ENCODE results near the gene MRPL19. TPM values are rescaled to one million over a fixed set of nuclear protein-coding genes. Genes with fewer than 3 reads are reported as not detected.

Gene MRPL19
- total RNA-seq, 2 donors from 2014 or later = 36.0 to 42.4 TPM

DNA sequence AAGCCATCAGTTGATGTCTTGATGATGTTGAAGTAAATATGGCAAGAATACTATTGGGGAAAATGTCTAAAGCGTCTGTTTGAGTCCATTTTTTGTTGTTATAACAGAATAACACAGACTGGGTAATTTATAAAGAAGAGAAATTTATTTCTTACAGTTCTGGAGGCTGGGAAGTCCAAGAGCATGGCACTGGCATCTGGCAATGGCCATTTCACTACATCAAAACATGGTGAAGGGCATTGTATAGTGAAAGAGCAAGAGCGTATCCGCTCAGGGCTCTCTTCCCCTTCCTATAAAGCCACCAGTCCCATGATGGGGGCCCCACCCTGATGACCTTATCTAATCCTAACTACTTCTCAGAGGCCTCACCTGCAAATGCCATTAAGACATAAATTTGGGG, 29.6 kb upstream of the MRPL19 start:
- Histone ChIP-seq H3K27me3 (replicated peaks; ENCODE audit: insufficient read depth) (no peaks in the 10 kb centered on the region), H3K36me3 (no peaks in the 10 kb centered on the region), H3K9me3 (no peaks in the 10 kb centered on the region), H3K4me3 (no peak overlapping the region), H3K27ac (no peak overlapping the region), H3K4me1 (ENCODE audit: control insufficient read depth in 1 of 2, low read depth in 2 of 2) (no peaks in the 10 kb centered on the region)
- DNase-seq (ENCODE audit: low spot score) (no peak), ATAC-seq (ENCODE audit: insufficient number of reproducible peaks, low FRiP score, low read depth) (no peak)
- TF ChIP-seq CTCF (IDR thresholded peaks at IDR 0.05) = no peak

DNA sequence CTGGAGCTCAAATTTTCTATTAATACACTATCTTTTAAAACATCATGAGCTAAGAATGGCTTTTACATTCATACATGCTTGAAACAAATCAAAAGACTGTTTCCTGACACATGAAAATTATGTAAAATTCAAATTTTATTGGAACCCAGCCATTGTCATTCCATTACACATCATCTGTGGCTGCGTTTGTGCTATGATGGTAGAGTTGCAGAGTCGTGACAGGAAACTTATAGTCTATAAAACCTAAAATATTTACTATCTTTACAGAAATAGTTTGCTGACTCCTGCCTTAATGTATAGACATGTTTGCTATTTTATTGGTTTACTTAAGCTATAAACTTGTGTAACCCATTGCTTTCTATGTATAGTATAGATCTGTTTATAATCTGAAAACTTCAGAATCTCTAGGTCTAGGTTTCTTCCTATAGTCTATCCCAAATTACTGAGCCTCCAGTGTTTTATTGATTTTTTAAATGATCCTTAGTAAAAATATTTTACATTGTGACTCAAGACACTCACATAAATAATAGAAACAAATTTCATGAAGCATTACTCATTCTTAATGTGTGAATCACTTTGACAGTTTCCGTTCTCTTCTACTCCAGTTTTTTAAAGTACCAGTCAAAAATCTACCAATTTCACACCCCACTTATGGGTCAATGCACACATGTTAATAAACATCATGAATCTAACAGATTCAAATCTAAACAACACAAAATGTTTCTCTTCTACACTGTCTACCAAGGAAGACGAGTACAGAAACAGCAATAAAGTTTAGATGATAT, 26.4 kb upstream of the MRPL19 start:
- no peak for DNase-seq (ENCODE audit: low spot score)
- Histone ChIP-seq H3K4me1 (ENCODE audit: control insufficient read depth in 1 of 2, low read depth in 2 of 2) (no peaks in the 10 kb centered on the region), H3K27ac (no peak overlapping the region), H3K9me3 (no peaks in the 10 kb centered on the region), H3K4me3 (no peak overlapping the region), H3K27me3 (replicated peaks; ENCODE audit: insufficient read depth) (no peaks in the 10 kb centered on the region), H3K36me3 (no peaks in the 10 kb centered on the region)
- no peak for TF ChIP-seq CTCF (IDR thresholded peaks at IDR 0.05)
- no peak for ATAC-seq (ENCODE audit: insufficient number of reproducible peaks, low FRiP score, low read depth)

GRCh38 chr2:75621228-75621627, 25.4 kb upstream of the MRPL19 start:
- H3K27ac ChIP-seq = no peak overlapping the region
- H3K4me1 ChIP-seq (ENCODE audit: control insufficient read depth in 1 of 2, low read depth in 2 of 2) = no peaks in the 10 kb centered on the region
- H3K9me3 ChIP-seq = no peaks in the 10 kb centered on the region
- ATAC-seq (ENCODE audit: insufficient number of reproducible peaks, low FRiP score, low read depth) (no peak), DNase-seq (ENCODE audit: low spot score) (no peak)
- no peak overlapping the region for H3K4me3 ChIP-seq
- no peaks in the 10 kb centered on the region for H3K36me3 ChIP-seq
- no peaks in the 10 kb centered on the region for H3K27me3 ChIP-seq (replicated peaks; ENCODE audit: insufficient read depth)
- TF ChIP-seq CTCF (IDR thresholded peaks at IDR 0.05) = no peak

DNA sequence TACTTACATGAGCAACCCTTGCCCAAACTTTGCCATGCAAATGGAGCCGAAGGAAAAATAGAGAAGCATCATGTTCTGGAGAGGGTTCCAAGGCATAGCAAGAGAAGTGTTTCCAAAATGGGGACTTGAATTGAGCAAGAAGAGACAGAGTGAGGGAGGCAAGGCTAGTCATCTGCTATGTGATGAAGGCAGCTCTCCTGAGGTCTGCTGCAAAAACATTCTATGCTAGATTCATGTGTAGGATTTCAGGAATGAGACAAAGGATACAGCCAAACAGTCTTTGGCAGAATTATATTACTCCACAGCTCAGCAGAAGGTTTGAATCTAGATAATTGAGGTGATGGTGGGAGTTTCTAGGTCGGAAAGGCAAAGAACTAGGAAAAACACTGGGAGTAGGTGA, 24.1 kb upstream of the MRPL19 start:
- ATAC-seq (ENCODE audit: insufficient number of reproducible peaks, low FRiP score, low read depth) (no peak), DNase-seq (ENCODE audit: low spot score) (no peak)
- Histone ChIP-seq H3K4me3 (no peak overlapping the region), H3K4me1 (ENCODE audit: control insufficient read depth in 1 of 2, low read depth in 2 of 2) (no peaks in the 10 kb centered on the region), H3K9me3 (no peaks in the 10 kb centered on the region), H3K36me3 (no peaks in the 10 kb centered on the region), H3K27me3 (replicated peaks; ENCODE audit: insufficient read depth) (no peaks in the 10 kb centered on the region), H3K27ac (no peak overlapping the region)
- no peak for TF ChIP-seq CTCF (IDR thresholded peaks at IDR 0.05)

DNA sequence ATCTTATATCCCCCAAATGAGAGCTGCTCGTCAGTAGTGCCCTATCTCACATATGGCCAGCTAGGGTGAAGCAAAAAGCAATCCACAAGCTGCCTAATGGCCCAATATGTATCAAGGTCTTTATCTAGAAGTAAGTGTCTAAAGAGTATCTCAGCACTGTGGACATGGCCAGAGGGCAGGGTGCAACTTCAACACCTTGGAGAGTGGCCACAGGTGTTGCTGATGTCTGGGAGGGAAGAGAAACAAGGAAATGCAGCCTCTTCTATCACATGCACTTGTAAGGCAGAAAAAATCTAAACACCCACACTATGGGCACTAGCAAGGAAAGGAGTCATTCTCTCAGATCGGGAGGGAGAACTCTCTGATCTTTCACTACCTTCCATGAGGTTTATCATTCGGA, 23.7 kb upstream of the MRPL19 start:
- ATAC-seq (ENCODE audit: insufficient number of reproducible peaks, low FRiP score, low read depth) (no peak), DNase-seq (ENCODE audit: low spot score) (no peak)
- no peak overlapping the region for H3K27ac ChIP-seq
- H3K4me1 ChIP-seq (ENCODE audit: control insufficient read depth in 1 of 2, low read depth in 2 of 2) = no peaks in the 10 kb centered on the region
- H3K36me3 ChIP-seq = no peaks in the 10 kb centered on the region
- H3K4me3 ChIP-seq = no peak overlapping the region
- no peaks in the 10 kb centered on the region for H3K9me3 ChIP-seq
- no peaks in the 10 kb centered on the region for H3K27me3 ChIP-seq (replicated peaks; ENCODE audit: insufficient read depth)
- TF ChIP-seq CTCF (IDR thresholded peaks at IDR 0.05) = no peak

Measured in thoracic aorta (tissue), 2 donors.